H1 (cell line): ENCODE data around the gene VPS37C.

ENCODE experiments used
- CEBPB ChIP-seq: IDR thresholded peaks from 2 replicates; pipeline ENCODE4 v1.6.1; 2012; ENCODE audit warnings: low read depth, low read length
- EGR1 ChIP-seq: IDR thresholded peaks from 2 replicates; pipeline ENCODE4 v1.6.1; 2011; ENCODE audit warnings: low read depth, low read length, borderline replicate concordance
- HDAC2 ChIP-seq, 2 experiments: fragments of 300-600 bp in 1 of 2; sonication (generic) in 1 of 2; IDR thresholded peaks; 2 replicates each; pipeline ENCODE4 v1.6.1; 2011 to 2012; ENCODE audit warnings: low read depth in 2 of 2, low read length in 2 of 2, mild to moderate bottlenecking in 2 of 2, moderate library complexity in 2 of 2, borderline replicate concordance in 1 of 2, inconsistent platforms in 1 of 2
- HDAC6 ChIP-seq: IDR thresholded peaks from one replicate; pipeline ENCODE4 v1.7.1; 2012; ENCODE audit warnings: low read depth, mild to moderate bottlenecking, inconsistent platforms, low read length, moderate library complexity
- POLR2AphosphoS5 ChIP-seq: IDR thresholded peaks from 2 replicates; pipeline ENCODE4 v1.6.1; 2011; ENCODE audit warnings: low read depth, low read length
- RFX5 ChIP-seq: IDR thresholded peaks from 2 replicates; pipeline ENCODE4 v1.6.1; 2011; ENCODE audit warnings: low read depth, low read length, improper control_type of control experiment, borderline replicate concordance
- SIN3A ChIP-seq, 2 experiments: IDR thresholded peaks in 1 of 2; conservative IDR thresholded peaks in 1 of 2; 2 replicates each; pipeline ENCODE4 v1.6.1; 2011 to 2012; ENCODE audit warnings: low read length in 2 of 2, improper control_type of control experiment in 1 of 2, low read depth in 1 of 2, mild to moderate bottlenecking in 1 of 2
- SP2 ChIP-seq: IDR thresholded peaks from 2 replicates; pipeline ENCODE4 v1.6.1; 2012; ENCODE audit warnings: mild to moderate bottlenecking, low read length, inconsistent platforms
- YY1 ChIP-seq: IDR thresholded peaks from 2 replicates; pipeline ENCODE4 v1.6.1; 2011; ENCODE audit warnings: low read depth, mild to moderate bottlenecking, low read length
- ZNF274 ChIP-seq: IDR thresholded peaks from 2 replicates; pipeline ENCODE4 v1.7.0; 2012; ENCODE audit warnings: low read length, borderline replicate concordance; ENCODE audit errors: extremely low read depth
- TF ChIP-seq, protein P1 (sequence below), 3 experiments: IDR thresholded peaks; 1 replicate in 2 of 3; 2 replicates in 1 of 3; pipeline versions ENCODE4 v1.5.1 to v1.6.1; 2011; ENCODE audit warnings: low read length in 3 of 3, mild to moderate bottlenecking in 3 of 3, inconsistent platforms in 2 of 3, low read depth in 1 of 3, moderate library complexity in 1 of 3; ENCODE audit not compliant: insufficient read depth in 1 of 3; ENCODE audit errors: control extremely low read depth in 1 of 3
- TF ChIP-seq, protein P2 (sequence below): IDR thresholded peaks from 2 replicates; pipeline ENCODE4 v1.6.1; 2012; ENCODE audit warnings: inconsistent platforms

DNA sequence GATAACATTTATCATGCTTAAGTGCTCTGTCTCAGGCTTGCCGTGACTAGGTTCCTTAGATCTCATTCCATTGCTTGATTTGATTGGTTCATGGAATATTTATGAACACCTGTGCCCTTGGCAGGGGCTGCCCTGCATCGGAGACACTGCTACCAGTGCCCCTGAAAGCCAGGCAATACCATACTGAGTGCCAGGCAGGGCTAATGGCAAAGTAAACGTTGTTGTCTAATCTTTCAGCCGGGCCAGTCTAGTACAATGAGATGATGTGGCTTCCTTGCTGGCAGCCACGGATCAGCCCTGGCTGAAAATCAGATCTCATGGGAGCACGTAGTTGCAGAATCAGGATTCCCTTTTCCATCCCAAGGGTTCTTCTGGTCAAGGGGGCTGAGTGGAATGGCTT lies 37.1 kb upstream of the VPS37C start:
- no peak for TF ChIP-seq YY1
- TF ChIP-seq HDAC2 (IDR thresholded peaks at IDR 0.05; ENCODE audit: borderline replicate concordance in 1 of 2, low read depth in 2 of 2, low read length in 2 of 2): no peak
- no peak for TF ChIP-seq POLR2AphosphoS5
- TF ChIP-seq SIN3A (conservative IDR thresholded peaks at IDR 0.05 in 1 of 2, IDR thresholded peaks at IDR 0.05 in 1 of 2; ENCODE audit: low read depth in 1 of 2, low read length in 2 of 2): no peak
- TF ChIP-seq, protein P1, sequence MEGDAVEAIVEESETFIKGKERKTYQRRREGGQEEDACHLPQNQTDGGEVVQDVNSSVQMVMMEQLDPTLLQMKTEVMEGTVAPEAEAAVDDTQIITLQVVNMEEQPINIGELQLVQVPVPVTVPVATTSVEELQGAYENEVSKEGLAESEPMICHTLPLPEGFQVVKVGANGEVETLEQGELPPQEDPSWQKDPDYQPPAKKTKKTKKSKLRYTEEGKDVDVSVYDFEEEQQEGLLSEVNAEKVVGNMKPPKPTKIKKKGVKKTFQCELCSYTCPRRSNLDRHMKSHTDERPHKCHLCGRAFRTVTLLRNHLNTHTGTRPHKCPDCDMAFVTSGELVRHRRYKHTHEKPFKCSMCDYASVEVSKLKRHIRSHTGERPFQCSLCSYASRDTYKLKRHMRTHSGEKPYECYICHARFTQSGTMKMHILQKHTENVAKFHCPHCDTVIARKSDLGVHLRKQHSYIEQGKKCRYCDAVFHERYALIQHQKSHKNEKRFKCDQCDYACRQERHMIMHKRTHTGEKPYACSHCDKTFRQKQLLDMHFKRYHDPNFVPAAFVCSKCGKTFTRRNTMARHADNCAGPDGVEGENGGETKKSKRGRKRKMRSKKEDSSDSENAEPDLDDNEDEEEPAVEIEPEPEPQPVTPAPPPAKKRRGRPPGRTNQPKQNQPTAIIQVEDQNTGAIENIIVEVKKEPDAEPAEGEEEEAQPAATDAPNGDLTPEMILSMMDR (IDR thresholded peaks at IDR 0.05; ENCODE audit: control extremely low read depth in 1 of 3, insufficient read depth in 1 of 3, low read depth in 1 of 3, low read length in 3 of 3): no peak
- no peak for TF ChIP-seq RFX5
- no peak for TF ChIP-seq HDAC6
- no peak for TF ChIP-seq EGR1
- no peak for TF ChIP-seq SP2
- no peak for TF ChIP-seq ZNF274
- TF ChIP-seq, protein P2, sequence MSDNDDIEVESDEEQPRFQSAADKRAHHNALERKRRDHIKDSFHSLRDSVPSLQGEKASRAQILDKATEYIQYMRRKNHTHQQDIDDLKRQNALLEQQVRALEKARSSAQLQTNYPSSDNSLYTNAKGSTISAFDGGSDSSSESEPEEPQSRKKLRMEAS: no peak
- TF ChIP-seq CEBPB: no peak
